Keratinocyte (primary cell): ENCODE measurements around the gene ADAM19.

Experiments used
- EZH2 ChIP-seq: IDR thresholded peaks from one replicate; pipeline ENCODE4 v1.6.1; 2012; ENCODE audit warnings: inconsistent platforms, mild to moderate bottlenecking, low read length, moderate library complexity
- TF ChIP-seq, protein P1 (sequence below), 3 experiments: IDR thresholded peaks in 1 of 3; conservative IDR thresholded peaks in 1 of 3; optimal IDR thresholded peaks in 1 of 3; 2 replicates in 2 of 3; 3 replicates in 1 of 3; pipeline versions ENCODE3 to v1.5.1; 2011; ENCODE audit warnings: low read length in 3 of 3, mild to moderate bottlenecking in 3 of 3, moderate library complexity in 2 of 3, control low read depth in 1 of 3, inconsistent platforms in 1 of 3; ENCODE audit not compliant: insufficient read depth in 2 of 3; ENCODE audit errors: extremely low read depth in 1 of 3

DNA sequence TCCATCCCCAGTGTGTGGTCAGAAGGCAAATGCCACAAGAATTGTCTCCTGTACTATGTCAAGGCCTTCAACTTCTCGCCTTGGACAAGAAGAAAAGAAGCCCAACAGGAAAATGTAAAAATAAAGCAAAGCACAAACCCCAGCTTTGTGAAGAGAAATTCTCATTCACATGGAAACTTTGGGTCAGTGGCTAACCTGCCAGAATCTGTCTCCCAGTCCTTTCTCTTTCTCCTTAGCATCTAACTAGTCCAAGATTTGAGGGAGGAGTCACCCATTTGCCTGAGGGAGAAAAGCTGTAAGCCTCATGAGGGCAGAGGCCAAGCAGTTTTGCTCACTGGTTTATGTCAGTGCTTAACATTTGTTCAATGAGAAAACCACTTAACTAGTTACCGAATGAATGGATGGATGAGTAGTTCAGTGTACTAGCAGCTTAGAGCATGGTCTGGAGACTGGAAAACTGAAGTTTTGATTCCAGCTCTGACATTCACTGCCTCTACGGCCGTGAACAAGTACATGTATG, 36.0 kb downstream of the ADAM19 start:
- TF ChIP-seq, protein P1, sequence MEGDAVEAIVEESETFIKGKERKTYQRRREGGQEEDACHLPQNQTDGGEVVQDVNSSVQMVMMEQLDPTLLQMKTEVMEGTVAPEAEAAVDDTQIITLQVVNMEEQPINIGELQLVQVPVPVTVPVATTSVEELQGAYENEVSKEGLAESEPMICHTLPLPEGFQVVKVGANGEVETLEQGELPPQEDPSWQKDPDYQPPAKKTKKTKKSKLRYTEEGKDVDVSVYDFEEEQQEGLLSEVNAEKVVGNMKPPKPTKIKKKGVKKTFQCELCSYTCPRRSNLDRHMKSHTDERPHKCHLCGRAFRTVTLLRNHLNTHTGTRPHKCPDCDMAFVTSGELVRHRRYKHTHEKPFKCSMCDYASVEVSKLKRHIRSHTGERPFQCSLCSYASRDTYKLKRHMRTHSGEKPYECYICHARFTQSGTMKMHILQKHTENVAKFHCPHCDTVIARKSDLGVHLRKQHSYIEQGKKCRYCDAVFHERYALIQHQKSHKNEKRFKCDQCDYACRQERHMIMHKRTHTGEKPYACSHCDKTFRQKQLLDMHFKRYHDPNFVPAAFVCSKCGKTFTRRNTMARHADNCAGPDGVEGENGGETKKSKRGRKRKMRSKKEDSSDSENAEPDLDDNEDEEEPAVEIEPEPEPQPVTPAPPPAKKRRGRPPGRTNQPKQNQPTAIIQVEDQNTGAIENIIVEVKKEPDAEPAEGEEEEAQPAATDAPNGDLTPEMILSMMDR (optimal IDR thresholded peaks at IDR 0.05 in 1 of 3, IDR thresholded peaks at IDR 0.05 in 1 of 3, conservative IDR thresholded peaks at IDR 0.05 in 1 of 3; ENCODE audit: extremely low read depth in 1 of 3, insufficient read depth in 2 of 3, low read length in 3 of 3) = no peak
- no peak for TF ChIP-seq EZH2
